Brain pericyte (primary cell): ENCODE data around the gene DCBLD2.

ENCODE experiments used
- DNase-seq: peaks from one replicate; pipeline ENCODE4 v3.0.0-alpha.2; 2012; ENCODE audit warnings: low read depth, low spot score

The DCBLD2 gene

GRCh38 chr3:98901392-98902350 lies at the start of gene DCBLD2:
Gene DCBLD2, minus strand, starts transcription at chr3:98901695. Its CDS starts 369 bp downstream, at chr3:98901326.
- peak; percentile 99 for DNase-seq

- no peak for DNase-seq
Measured at GRCh38 chr3:98945666-98946065, 44.2 kb upstream of the DCBLD2 start.

- no peak for DNase-seq
Measured at GRCh38 chr3:98945101-98945524, 43.6 kb upstream of the DCBLD2 start.

- no peak for DNase-seq
Measured at GRCh38 chr3:98930413-98930812, 28.9 kb upstream of the DCBLD2 start.

GRCh38 chr3:98921957-98922356 lies 20.5 kb upstream of the DCBLD2 start:
- no peak for DNase-seq

GRCh38 chr3:98920166-98920565 lies 18.7 kb upstream of the DCBLD2 start:
- no peak for DNase-seq

- no peak for DNase-seq
Measured at GRCh38 chr3:98918586-98918985, 17.1 kb upstream of the DCBLD2 start.

GRCh38 chr3:98917608-98918007 lies 16.1 kb upstream of the DCBLD2 start:
- no peak for DNase-seq

GRCh38 chr3:98914210-98915080 lies 12.9 kb upstream of the DCBLD2 start:
- DNase-seq, result no peak

GRCh38 chr3:98912448-98912847 lies 11.0 kb upstream of the DCBLD2 start:
- DNase-seq, result no peak

- no peak for DNase-seq
Measured at GRCh38 chr3:98906230-98906629, 4.7 kb upstream of the DCBLD2 start.

- DNase-seq, result no peak
Measured at GRCh38 chr3:98903705-98904481, 2.4 kb upstream of the DCBLD2 start.

- no peak for DNase-seq
Measured at GRCh38 chr3:98903099-98903498, 1.6 kb upstream of the DCBLD2 start.

GRCh38 chr3:98902351-98902740 lies 851 bp upstream of the DCBLD2 start:
- no peak for DNase-seq

GRCh38 chr3:98901119-98901391 lies 440 bp downstream of the DCBLD2 start:
- no peak for DNase-seq

GRCh38 chr3:98900265-98901118 lies 1.0 kb downstream of the DCBLD2 start:
- DNase-seq, result no peak

GRCh38 chr3:98897701-98898100 lies 3.8 kb downstream of the DCBLD2 start:
- no peak for DNase-seq

GRCh38 chr3:98894791-98895576 lies 6.5 kb downstream of the DCBLD2 start:
- DNase-seq, result no peak

- DNase-seq, result no peak
Measured at GRCh38 chr3:98893740-98894139, 7.8 kb downstream of the DCBLD2 start.

GRCh38 chr3:98892263-98892662 lies 9.2 kb downstream of the DCBLD2 start:
- no peak for DNase-seq
